COR-L47 (cell line): ENCODE measurements around the gene RTCB.
"Not testable (repeated sequence)": the region's sequence is repeated elsewhere in the genome, so short reads cannot be mapped to it uniquely, and the experiment has no call there.

Experiments
- DNase-seq: peaks from one replicate; lab custom pipeline; 2025; lab: John Stamatoyannopoulos, UW

Gene RTCB

GRCh38 chr22:32389685-32390084 lies 22.4 kb downstream of the RTCB start:
- no peak for DNase-seq

- no peak for DNase-seq
Measured at GRCh38 chr22:32385681-32386080, 26.4 kb downstream of the RTCB start.

- DNase-seq = no peak
Measured at GRCh38 chr22:32380991-32381390, 31.1 kb downstream of the RTCB start.

GRCh38 chr22:32378707-32379272 lies 33.3 kb downstream of the RTCB start:
- no peak for DNase-seq

GRCh38 chr22:32376681-32377080 lies 35.4 kb downstream of the RTCB start:
- DNase-seq = no peak

- no peak for DNase-seq
Measured at GRCh38 chr22:32375678-32376450, 36.2 kb downstream of the RTCB start.

- DNase-seq = no peak
Measured at GRCh38 chr22:32364210-32364609, 47.8 kb downstream of the RTCB start.

- no peak for DNase-seq
Measured at GRCh38 chr22:32361257-32361656, 50.8 kb downstream of the RTCB start.

GRCh38 chr22:32360096-32360495 lies 52.0 kb downstream of the RTCB start:
- DNase-seq = not testable (repeated sequence)

- DNase-seq = not testable (repeated sequence)
Measured at GRCh38 chr22:32357567-32357966, 54.5 kb downstream of the RTCB start, which contains the start of gene RFPL3. RFPL3 (plus strand) TSS chr22:32357867; CDS start chr22:32358072, 205 bp downstream.

GRCh38 chr22:32355760-32356159 lies 56.3 kb downstream of the RTCB start:
- peak; percentile 45 for DNase-seq

- no peak for DNase-seq
Measured at GRCh38 chr22:32354360-32355351, 57.4 kb downstream of the RTCB start.

GRCh38 chr22:32353840-32354239 lies 58.2 kb downstream of the RTCB start:
- DNase-seq = no peak

GRCh38 chr22:32353292-32353691 lies 58.8 kb downstream of the RTCB start:
- no peak for DNase-seq

GRCh38 chr22:32352681-32353080 lies 59.4 kb downstream of the RTCB start:
- no peak for DNase-seq

GRCh38 chr22:32351875-32352274 lies 60.2 kb downstream of the RTCB start:
- DNase-seq = not testable (repeated sequence)

- DNase-seq = no peak
Measured at GRCh38 chr22:32348031-32348611, 63.9 kb downstream of the RTCB start.

- no peak for DNase-seq
Measured at GRCh38 chr22:32343941-32344340, 68.1 kb downstream of the RTCB start.

- DNase-seq = no peak
Measured at GRCh38 chr22:32342977-32343376, 69.1 kb downstream of the RTCB start.

GRCh38 chr22:32341122-32341740 lies 70.8 kb downstream of the RTCB start:
- DNase-seq = no peak

- no peak for DNase-seq
Measured at GRCh38 chr22:32340411-32340810, 71.6 kb downstream of the RTCB start.
